Nephron (organoid): ENCODE data around the gene ARSA.
A peak's percentile ranks its signal among the peaks of the same experiment; 100 is the strongest.

Experiments
- H3K27ac Mint-ChIP-seq, 3 experiments: 2 replicates each; pipeline ENCODE4 v1.8.0; 2020; ENCODE audit warnings: mixed read lengths in 3 of 3, mild to moderate bottlenecking in 2 of 3, moderate library complexity in 1 of 3
- H3K27me3 Mint-ChIP-seq: 2 replicates; pipeline ENCODE4 v1.8.0; 2021; ENCODE audit warnings: low read depth, mild to moderate bottlenecking, moderate library complexity, mixed read lengths
- H3K36me3 Mint-ChIP-seq: 2 replicates; pipeline ENCODE4 v1.8.0; 2020; ENCODE audit warnings: low read depth, mixed read lengths
- H3K4me1 Mint-ChIP-seq: 2 replicates; pipeline ENCODE4 v1.8.0; 2020; ENCODE audit warnings: mixed read lengths
- H3K4me3 Mint-ChIP-seq, 3 experiments: 2 replicates each; pipeline ENCODE4 v1.8.0; 2020; ENCODE audit warnings: mild to moderate bottlenecking in 3 of 3, mixed read lengths in 3 of 3, moderate library complexity in 2 of 3
- H3K9me3 Mint-ChIP-seq: 2 replicates; pipeline ENCODE4 v1.8.0; 2020; ENCODE audit warnings: mixed read lengths
- TF ChIP-seq, protein P1 (sequence below), 3 experiments: fragments of 200-600 bp; sonication (generic); IDR thresholded peaks; one replicate each; pipeline ENCODE4 v1.5.0; 2021; ENCODE audit warnings: antibody characterized with exemption in 3 of 3; ENCODE audit not compliant: unreplicated experiment in 3 of 3

Gene ARSA

DNA sequence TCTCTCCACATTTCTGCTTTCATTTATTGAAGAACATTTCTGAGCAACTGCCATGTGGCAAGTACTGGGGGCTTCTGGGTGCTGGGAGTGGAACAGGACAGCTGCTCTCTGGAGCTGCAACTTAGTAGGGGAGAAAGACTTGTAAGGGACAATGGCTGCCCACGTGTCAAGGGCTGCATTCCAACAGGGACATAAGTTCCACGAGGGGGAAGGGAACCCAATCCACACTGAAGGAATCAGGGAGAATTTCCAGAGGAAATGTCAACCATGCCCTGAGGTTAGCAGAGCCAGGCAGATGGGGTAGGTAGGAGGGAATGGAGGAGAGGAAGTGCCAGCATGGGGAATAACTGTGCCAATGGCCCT is 25.6 kb downstream of the ARSA start:
- TF ChIP-seq, protein P1, sequence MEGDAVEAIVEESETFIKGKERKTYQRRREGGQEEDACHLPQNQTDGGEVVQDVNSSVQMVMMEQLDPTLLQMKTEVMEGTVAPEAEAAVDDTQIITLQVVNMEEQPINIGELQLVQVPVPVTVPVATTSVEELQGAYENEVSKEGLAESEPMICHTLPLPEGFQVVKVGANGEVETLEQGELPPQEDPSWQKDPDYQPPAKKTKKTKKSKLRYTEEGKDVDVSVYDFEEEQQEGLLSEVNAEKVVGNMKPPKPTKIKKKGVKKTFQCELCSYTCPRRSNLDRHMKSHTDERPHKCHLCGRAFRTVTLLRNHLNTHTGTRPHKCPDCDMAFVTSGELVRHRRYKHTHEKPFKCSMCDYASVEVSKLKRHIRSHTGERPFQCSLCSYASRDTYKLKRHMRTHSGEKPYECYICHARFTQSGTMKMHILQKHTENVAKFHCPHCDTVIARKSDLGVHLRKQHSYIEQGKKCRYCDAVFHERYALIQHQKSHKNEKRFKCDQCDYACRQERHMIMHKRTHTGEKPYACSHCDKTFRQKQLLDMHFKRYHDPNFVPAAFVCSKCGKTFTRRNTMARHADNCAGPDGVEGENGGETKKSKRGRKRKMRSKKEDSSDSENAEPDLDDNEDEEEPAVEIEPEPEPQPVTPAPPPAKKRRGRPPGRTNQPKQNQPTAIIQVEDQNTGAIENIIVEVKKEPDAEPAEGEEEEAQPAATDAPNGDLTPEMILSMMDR (IDR thresholded peaks at IDR 0.05; ENCODE audit: unreplicated experiment in 3 of 3): no peak
- Mint-ChIP-seq H3K27me3 (peaks cover 29% of the 10 kb centered on the region), H3K9me3 (no peaks in the 10 kb centered on the region), H3K4me1 (peaks cover 14% of the 10 kb centered on the region), H3K4me3 (peak overlapping the region; percentile 67 to 88 (median 76)), H3K27ac (no peak overlapping the region), H3K36me3 (peaks cover 6% of the 10 kb centered on the region)

DNA sequence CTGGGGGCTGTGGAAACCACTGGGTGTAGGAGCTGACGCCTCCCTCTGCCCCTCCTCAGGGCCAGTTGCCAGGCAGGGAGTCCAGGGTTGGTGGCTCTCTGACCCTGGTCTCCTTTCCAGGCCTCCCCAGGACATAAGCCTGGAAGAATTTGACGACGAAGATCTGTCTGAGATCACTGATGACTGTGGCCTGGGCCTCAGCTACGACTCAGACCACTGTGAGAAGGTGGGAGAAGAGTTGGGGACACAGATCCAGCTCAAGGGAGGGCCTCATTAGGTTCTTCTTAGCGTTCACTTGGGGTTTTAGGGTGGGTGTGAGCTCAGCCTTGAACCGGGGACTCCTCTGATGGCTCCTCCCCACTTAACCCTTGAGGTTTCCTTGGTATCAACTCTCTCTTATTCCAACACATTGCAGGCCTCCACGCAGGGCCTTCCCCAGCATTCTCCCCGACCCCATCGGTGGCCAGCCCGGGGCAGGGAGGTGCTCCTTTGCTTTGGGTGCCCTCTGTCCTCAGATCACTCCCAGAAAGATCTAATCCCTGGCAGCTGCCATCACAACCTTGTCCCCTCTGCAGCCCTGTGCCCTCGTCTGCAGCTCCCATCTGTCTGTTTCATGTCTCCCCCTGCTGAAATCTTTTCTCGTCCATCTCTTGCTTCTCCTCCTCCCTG is 26.1 kb downstream of the ARSA start:
- no peaks in the 10 kb centered on the region for H3K9me3 Mint-ChIP-seq
- H3K27me3 Mint-ChIP-seq: peaks cover 28% of the 10 kb centered on the region
- H3K4me3 Mint-ChIP-seq: peak overlapping the region; percentile 67 to 88 (median 76)
- TF ChIP-seq, protein P1 (IDR thresholded peaks at IDR 0.05; ENCODE audit: unreplicated experiment in 3 of 3): no peak
- H3K4me1 Mint-ChIP-seq: peaks cover 14% of the 10 kb centered on the region
- no peak overlapping the region for H3K27ac Mint-ChIP-seq
- H3K36me3 Mint-ChIP-seq: peaks cover 10% of the 10 kb centered on the region

DNA sequence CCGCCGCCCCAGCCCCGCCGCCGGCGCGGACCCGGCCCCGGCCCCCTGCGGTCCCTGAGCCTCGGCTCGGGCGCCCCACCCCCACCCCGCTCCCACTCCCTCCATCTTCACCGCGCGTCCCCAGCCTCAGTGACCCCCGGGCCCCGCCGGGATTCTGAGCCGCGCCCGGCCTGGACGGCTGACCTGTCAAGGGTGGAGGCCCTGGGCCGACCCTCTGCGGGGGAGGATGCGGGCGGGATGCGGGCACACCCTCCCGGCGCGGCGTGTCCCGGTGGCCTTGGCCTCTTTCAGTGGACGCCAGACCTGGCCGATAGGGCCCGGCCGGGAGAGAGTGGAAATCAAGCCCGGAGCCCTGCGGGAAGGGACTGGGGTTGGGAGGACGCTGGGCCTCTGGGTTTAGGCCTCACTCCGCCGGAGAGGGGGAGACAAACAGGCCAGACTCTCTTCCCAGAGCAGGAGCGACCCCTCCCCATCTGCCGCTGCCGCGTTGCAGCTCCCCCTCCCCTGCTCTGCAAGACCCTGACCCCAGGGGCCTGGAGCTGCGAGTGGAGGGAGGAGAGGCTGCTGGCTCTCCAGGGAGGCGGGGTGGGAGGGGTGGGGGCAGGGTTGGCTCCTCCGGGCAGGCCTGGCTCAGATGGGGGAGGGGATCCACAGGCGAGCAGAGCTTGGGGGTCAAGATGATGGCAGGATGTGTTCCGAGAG is 26.8 kb downstream of the ARSA start:
- H3K4me1 Mint-ChIP-seq: peaks cover 14% of the 10 kb centered on the region
- H3K27me3 Mint-ChIP-seq: peaks cover 28% of the 10 kb centered on the region
- TF ChIP-seq, protein P1 (IDR thresholded peaks at IDR 0.05; ENCODE audit: unreplicated experiment in 3 of 3): no peak
- no peak overlapping the region for H3K27ac Mint-ChIP-seq
- peaks cover 10% of the 10 kb centered on the region for H3K36me3 Mint-ChIP-seq
- peak overlapping the region; percentile 67 to 88 (median 76) for H3K4me3 Mint-ChIP-seq
- no peaks in the 10 kb centered on the region for H3K9me3 Mint-ChIP-seq

DNA sequence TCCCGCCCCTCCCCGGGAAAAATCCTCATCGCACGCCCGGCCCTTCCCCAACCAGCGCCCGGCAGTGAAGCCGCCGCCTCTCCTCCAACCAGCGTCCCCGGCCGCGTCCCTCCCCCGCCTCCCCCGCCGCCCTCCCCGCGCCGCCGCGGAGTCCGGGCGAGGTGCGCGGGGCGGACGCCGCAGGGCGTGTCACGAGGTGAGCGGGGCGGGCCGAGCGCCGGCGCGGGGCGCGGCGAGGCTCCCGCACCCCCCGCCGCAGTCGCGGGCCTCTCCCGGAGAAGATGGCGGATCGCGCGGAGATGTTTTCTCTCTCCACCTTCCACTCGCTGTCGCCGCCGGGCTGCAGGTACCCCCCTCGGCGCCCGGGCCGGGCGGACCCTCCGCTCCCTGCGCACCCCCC is 27.4 kb downstream of the ARSA start, which contains the start of gene MAPK8IP2:
Gene MAPK8IP2 (plus strand): TSS at position 256 of the 400 bp plus-strand sequence. CDS start 26 bp downstream, at position 282.
- Mint-ChIP-seq H3K9me3 (no peaks in the 10 kb centered on the region), H3K27ac (no peak within 1 kb of the TSS), H3K27me3 (peaks cover 28% of the 10 kb centered on the region), H3K4me3 (peak within 1 kb of the TSS; percentile 67 to 88 (median 76)), H3K4me1 (peaks cover 14% of the 10 kb centered on the region), H3K36me3 (peaks cover 10% of the 10 kb centered on the region)
- TF ChIP-seq, protein P1 (IDR thresholded peaks at IDR 0.05; ENCODE audit: unreplicated experiment in 3 of 3): no peak

DNA sequence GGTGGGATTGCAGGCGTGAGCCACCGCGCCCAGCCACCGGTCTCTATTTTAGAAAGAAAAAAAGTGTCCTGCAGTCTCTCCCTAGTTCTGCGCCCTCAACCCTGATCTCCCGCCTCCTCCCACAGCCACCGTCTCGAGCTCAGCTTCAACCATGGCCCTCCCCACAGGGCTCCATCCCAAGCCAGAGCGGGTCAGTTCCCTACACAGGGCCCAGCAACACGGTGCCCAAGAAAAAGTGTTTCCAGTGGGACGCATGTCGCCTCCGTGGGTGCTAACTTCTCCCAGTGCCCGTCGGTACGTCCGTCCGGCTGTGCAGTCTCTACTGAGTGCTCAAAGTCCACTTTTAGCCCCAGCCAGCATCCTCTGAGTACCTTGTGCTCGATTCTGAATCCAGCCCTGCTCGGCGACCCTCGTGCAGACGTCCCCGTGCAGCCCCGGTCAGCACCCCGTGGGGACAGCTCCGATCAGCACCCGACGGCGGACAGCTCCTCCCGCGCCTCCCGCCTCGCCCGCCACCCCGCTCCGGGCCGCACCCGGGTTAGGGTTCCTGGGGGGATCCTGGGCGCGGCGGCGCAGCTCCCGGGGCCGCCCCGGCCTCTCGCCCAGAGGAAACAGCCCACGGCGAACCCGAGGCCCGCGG is 28.0 kb downstream of the ARSA start:
- Mint-ChIP-seq H3K4me1 (peaks cover 14% of the 10 kb centered on the region), H3K27me3 (peaks cover 28% of the 10 kb centered on the region), H3K9me3 (no peaks in the 10 kb centered on the region), H3K36me3 (peaks cover 10% of the 10 kb centered on the region), H3K27ac (no peak overlapping the region), H3K4me3 (peak overlapping the region; percentile 56 to 73 (median 71))
- TF ChIP-seq, protein P1 (IDR thresholded peaks at IDR 0.05; ENCODE audit: unreplicated experiment in 3 of 3): no peak
